Type B pancreatic cell (in vitro differentiated cells): ENCODE measurements around the gene PRDX6. TPM values are rescaled to one million over a fixed set of nuclear protein-coding genes. Genes with fewer than 3 reads are reported as not detected.

Experiments used
- DNase-seq: peaks from one replicate; pipeline ENCODE4 v3.0.0; 2021; ENCODE audit warnings: mixed read lengths; ENCODE audit not compliant: unreplicated experiment; ENCODE audit errors: extremely low spot score
- H3K27ac Mint-ChIP-seq: 2 replicates; pipeline ENCODE4 v1.8.0; 2021; ENCODE audit warnings: mild to moderate bottlenecking, mixed read lengths
- H3K27me3 Mint-ChIP-seq: 2 replicates; pipeline ENCODE4 v1.8.0; 2021; ENCODE audit warnings: mixed read lengths
- H3K36me3 Mint-ChIP-seq: 2 replicates; pipeline ENCODE4 v1.8.0; 2021; ENCODE audit warnings: mixed read lengths
- H3K4me1 Mint-ChIP-seq: one replicate; pipeline ENCODE4 v1.8.0; 2021; ENCODE audit warnings: mixed read lengths; ENCODE audit not compliant: unreplicated experiment
- H3K4me3 Mint-ChIP-seq: 2 replicates; pipeline ENCODE4 v1.8.0; 2021; ENCODE audit warnings: mild to moderate bottlenecking, mixed read lengths
- H3K9me3 Mint-ChIP-seq: 2 replicates; pipeline ENCODE4 v1.8.0; 2021; ENCODE audit warnings: mixed read lengths
- CTCF ChIP-seq: fragments of 200-600 bp; sonication (generic); conservative IDR thresholded peaks from 2 replicates; pipeline ENCODE4 v1.5.0; 2021; ENCODE audit warnings: antibody characterized with exemption, mild to moderate bottlenecking
- total RNA-seq: library from RNA; stranded (reverse); gene quantifications from 2 replicates; pipeline ENCODE4 v1.2.1, GENCODE V29; 2021; ENCODE audit warnings: low replicate concordance

Gene PRDX6
- total RNA-seq, 1 donor from 2014 or later: 333 TPM

- H3K4me3 Mint-ChIP-seq: peak overlapping the region; percentile 93
- H3K36me3 Mint-ChIP-seq: peaks cover 26% of the 10 kb centered on the region
- H3K4me1 Mint-ChIP-seq: peaks cover 36% of the 10 kb centered on the region
- peak overlapping the region; percentile 79 for H3K27ac Mint-ChIP-seq
- TF ChIP-seq CTCF: no peak
- DNase-seq: no peak
- no peaks in the 10 kb centered on the region for H3K27me3 Mint-ChIP-seq
- H3K9me3 Mint-ChIP-seq: peaks cover 5% of the 10 kb centered on the region
These were observed 904 bp upstream of the PRDX6 start for GRCh38 chr1:173476197-173476664.

- H3K27me3 Mint-ChIP-seq: no peaks in the 10 kb centered on the region
- peaks cover 36% of the 10 kb centered on the region for H3K4me1 Mint-ChIP-seq
These were observed 360 bp upstream of the PRDX6 start for GRCh38 chr1:173476665-173477285.

GRCh38 chr1:173478094-173478674 is 1.0 kb downstream of the PRDX6 start:
- peaks cover 36% of the 10 kb centered on the region for H3K36me3 Mint-ChIP-seq
- TF ChIP-seq CTCF: no peak
- no peaks in the 10 kb centered on the region for H3K27me3 Mint-ChIP-seq
- peak overlapping the region; percentile 95 for H3K4me3 Mint-ChIP-seq
- H3K9me3 Mint-ChIP-seq: no peaks in the 10 kb centered on the region
- H3K27ac Mint-ChIP-seq: peak overlapping the region; percentile 88
- DNase-seq: no peak
- H3K4me1 Mint-ChIP-seq: peaks cover 36% of the 10 kb centered on the region

More at GRCh38 chr1:173476665-173477285, 360 bp upstream of the PRDX6 start:
- Mint-ChIP-seq H3K27ac (peak overlapping the region; percentile 79), H3K4me3 (peak overlapping the region; percentile 95), H3K9me3 (peaks cover 5% of the 10 kb centered on the region), H3K36me3 (peaks cover 29% of the 10 kb centered on the region)
- DNase-seq: peak; percentile 87
- no peak for TF ChIP-seq CTCF

- Mint-ChIP-seq H3K36me3 (peaks cover 41% of the 10 kb centered on the region), H3K4me1 (peaks cover 26% of the 10 kb centered on the region), H3K9me3 (no peaks in the 10 kb centered on the region), H3K4me3 (peak overlapping the region; percentile 95), H3K27ac (peak overlapping the region; percentile 46), H3K27me3 (no peaks in the 10 kb centered on the region)
- no peak for TF ChIP-seq CTCF
- DNase-seq: no peak
These were observed 2.5 kb downstream of the PRDX6 start for GRCh38 chr1:173479649-173480048.

GRCh38 chr1:173481195-173481772 is 4.1 kb downstream of the PRDX6 start:
- peak overlapping the region; percentile 5 for H3K4me3 Mint-ChIP-seq
- DNase-seq: no peak
- H3K9me3 Mint-ChIP-seq: no peaks in the 10 kb centered on the region
- peaks cover 56% of the 10 kb centered on the region for H3K36me3 Mint-ChIP-seq
- TF ChIP-seq CTCF: no peak
- no peaks in the 10 kb centered on the region for H3K27me3 Mint-ChIP-seq
- no peak overlapping the region for H3K27ac Mint-ChIP-seq
- H3K4me1 Mint-ChIP-seq: peaks cover 14% of the 10 kb centered on the region
